Bronchial epithelial cell (primary cell): ENCODE measurements around the gene PAQR8. TPM values are rescaled to one million over a fixed set of nuclear protein-coding genes. Genes with fewer than 3 reads are reported as not detected.

ENCODE experiments used
- DNase-seq: peaks from one replicate; pipeline ENCODE4 v3.0.0-alpha.2; 2010; ENCODE audit warnings: low read depth
- FAIRE-seq: peaks from 2 replicates; lab custom pipeline; 2011; peaks lifted over from hg19 to GRCh38; lab: Jason Lieb, UNC
- H3K27me3 ChIP-seq: 2 replicates; pipeline ENCODE4 v1.5.1; 2011; ENCODE audit warnings: low read length; ENCODE audit not compliant: control insufficient read depth, insufficient read depth
- H3K36me3 ChIP-seq: 2 replicates; pipeline ENCODE4 v1.5.1; 2011; ENCODE audit warnings: low read length; ENCODE audit not compliant: control insufficient read depth, insufficient read depth
- H3K4me3 ChIP-seq: 2 replicates; pipeline ENCODE4 v1.5.1; 2011; ENCODE audit warnings: mild to moderate bottlenecking, low read depth, low read length, control low read depth
- total RNA-seq: library from RNA; depleted of rRNA; stranded (reverse); fragments of >200 nt; gene quantifications from 2 replicates; pipeline ENCODE4 v1.2.1, GENCODE V29; 2014
- TF ChIP-seq, protein P1 (sequence below): IDR thresholded peaks from 2 replicates; pipeline ENCODE4 v1.5.1; 2011; ENCODE audit warnings: mild to moderate bottlenecking, moderate library complexity, low read length, control low read depth, inconsistent platforms; ENCODE audit not compliant: insufficient read depth, severe bottlenecking

Gene PAQR8
- total RNA-seq, 1 donor from 2014 or later = 1.3 TPM

- no peak for DNase-seq
- TF ChIP-seq, protein P1, sequence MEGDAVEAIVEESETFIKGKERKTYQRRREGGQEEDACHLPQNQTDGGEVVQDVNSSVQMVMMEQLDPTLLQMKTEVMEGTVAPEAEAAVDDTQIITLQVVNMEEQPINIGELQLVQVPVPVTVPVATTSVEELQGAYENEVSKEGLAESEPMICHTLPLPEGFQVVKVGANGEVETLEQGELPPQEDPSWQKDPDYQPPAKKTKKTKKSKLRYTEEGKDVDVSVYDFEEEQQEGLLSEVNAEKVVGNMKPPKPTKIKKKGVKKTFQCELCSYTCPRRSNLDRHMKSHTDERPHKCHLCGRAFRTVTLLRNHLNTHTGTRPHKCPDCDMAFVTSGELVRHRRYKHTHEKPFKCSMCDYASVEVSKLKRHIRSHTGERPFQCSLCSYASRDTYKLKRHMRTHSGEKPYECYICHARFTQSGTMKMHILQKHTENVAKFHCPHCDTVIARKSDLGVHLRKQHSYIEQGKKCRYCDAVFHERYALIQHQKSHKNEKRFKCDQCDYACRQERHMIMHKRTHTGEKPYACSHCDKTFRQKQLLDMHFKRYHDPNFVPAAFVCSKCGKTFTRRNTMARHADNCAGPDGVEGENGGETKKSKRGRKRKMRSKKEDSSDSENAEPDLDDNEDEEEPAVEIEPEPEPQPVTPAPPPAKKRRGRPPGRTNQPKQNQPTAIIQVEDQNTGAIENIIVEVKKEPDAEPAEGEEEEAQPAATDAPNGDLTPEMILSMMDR = no peak
- H3K4me3 ChIP-seq = no peak overlapping the region
- no peaks in the 10 kb centered on the region for H3K27me3 ChIP-seq
- no peaks in the 10 kb centered on the region for H3K36me3 ChIP-seq
- no peak for FAIRE-seq
These were observed 11.3 kb downstream of the PAQR8 start for GRCh38 chr6:52373151-52373690.

GRCh38 chr6:52374247-52374646, 12.3 kb downstream of the PAQR8 start:
- TF ChIP-seq, protein P1 = no peak
- FAIRE-seq = no peak
- no peak overlapping the region for H3K4me3 ChIP-seq

DNA sequence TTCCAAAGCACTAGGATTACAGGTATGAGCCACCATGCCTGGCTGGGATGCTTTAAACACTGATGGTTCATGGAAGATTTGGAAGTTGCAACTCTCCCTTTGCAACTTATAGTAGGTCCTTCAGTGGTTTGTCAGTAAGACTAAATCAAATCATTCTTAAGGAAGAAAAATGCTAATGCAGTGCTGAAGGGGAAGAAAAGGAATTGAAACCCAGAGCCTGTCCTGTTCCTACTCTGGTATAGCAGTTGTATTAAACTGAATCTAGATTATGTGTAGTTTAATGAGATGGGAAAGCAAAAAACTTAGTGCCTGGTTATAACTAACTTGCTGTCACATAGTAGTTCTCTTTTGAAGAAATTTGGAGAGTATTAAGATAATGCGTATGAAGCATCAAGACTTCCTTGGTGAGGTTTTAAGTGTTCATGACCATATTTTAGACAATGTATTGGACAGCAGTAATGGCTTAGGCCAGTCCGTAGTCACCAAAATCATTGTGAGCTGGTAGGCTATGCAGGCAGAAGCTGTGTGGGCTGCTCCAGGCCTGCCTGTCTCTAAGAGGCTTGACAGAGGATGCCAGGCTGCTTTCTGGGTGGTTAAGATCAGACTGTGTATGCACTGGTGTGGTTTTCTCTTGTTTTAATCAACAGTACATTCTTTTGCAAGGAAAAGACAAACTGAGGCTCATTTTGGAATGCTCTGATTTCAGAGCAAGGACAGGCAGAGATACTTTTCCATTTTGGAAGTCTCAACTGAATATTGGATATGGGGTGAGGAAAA, 14.0 kb downstream of the PAQR8 start:
- H3K27me3 ChIP-seq = no peaks in the 10 kb centered on the region
- no peak overlapping the region for H3K4me3 ChIP-seq
- DNase-seq = no peak
- no peak for FAIRE-seq
- no peaks in the 10 kb centered on the region for H3K36me3 ChIP-seq
- TF ChIP-seq, protein P1 = no peak

More at GRCh38 chr6:52374247-52374646, 12.3 kb downstream of the PAQR8 start:
- Histone ChIP-seq H3K36me3 (no peaks in the 10 kb centered on the region), H3K27me3 (no peaks in the 10 kb centered on the region)
- no peak for DNase-seq

- no peak for DNase-seq
- TF ChIP-seq, protein P1 = no peak
- Histone ChIP-seq H3K36me3 (no peaks in the 10 kb centered on the region), H3K27me3 (no peaks in the 10 kb centered on the region), H3K4me3 (no peak overlapping the region)
- FAIRE-seq = no peak
These were observed 14.8 kb downstream of the PAQR8 start for GRCh38 chr6:52376763-52377162.

DNA sequence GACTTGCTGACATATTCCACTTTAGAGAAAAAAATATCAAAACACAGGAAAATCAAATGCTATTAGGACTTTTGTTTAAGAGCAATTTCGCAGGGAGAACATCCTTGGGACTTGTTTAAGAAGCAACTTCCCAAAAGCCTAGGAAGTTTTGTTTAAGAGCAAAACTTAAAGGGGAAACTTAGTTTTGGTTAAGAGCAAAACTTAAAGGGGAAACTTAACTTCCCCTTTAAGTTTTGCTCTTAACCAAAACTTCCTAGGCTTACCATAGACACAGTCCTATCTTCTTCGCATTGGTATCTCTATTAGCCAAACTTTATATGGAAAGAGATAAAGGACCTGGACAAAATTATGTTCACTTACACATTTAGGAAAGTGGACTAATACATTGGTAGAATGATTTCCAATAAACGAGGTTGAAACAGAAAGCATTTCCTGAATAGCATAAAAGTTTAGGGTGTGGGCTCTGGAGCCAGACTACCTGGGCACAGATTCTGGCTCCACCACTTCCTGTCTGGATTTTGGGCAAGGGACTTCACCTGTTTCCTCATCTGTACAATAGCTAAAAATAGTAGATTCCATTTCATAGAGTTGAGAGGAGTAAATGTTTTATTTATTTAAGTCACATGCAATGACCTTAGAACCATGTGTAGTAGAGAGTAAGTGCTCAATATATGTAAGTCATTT, 15.7 kb downstream of the PAQR8 start:
- DNase-seq (no peak), FAIRE-seq (no peak)
- Histone ChIP-seq H3K4me3 (no peak overlapping the region), H3K27me3 (no peaks in the 10 kb centered on the region), H3K36me3 (no peaks in the 10 kb centered on the region)
- TF ChIP-seq, protein P1 = no peak
